ENCODE results near the gene AIPL1. TPM values are rescaled to one million over a fixed set of nuclear protein-coding genes. Genes with fewer than 3 reads are reported as not detected.
A peak's percentile ranks its signal among the peaks of the same experiment; 100 is the strongest.

Gene AIPL1
- total RNA-seq, 1 donor from 2014 or later: not detected

DNA sequence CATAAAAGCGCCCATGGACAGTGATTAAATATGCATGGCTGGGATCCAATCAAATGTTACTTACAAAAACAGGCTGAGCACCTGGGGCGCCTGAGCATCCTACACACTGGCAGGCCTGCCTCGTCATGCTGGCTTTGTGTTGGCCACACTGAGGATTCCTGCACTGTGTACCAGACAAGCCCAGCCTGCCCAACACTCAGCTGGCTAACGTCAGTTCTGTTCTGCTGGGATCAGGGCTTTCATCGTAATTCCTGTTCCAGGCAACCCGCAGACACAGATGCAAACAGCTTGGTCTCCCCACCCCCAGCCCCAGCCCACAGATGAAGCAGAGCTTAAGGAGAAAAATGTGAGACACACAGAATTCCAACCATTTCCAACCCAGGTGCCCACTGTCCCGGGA, 40.0 kb upstream of the AIPL1 start:
- TF ChIP-seq, protein P1, sequence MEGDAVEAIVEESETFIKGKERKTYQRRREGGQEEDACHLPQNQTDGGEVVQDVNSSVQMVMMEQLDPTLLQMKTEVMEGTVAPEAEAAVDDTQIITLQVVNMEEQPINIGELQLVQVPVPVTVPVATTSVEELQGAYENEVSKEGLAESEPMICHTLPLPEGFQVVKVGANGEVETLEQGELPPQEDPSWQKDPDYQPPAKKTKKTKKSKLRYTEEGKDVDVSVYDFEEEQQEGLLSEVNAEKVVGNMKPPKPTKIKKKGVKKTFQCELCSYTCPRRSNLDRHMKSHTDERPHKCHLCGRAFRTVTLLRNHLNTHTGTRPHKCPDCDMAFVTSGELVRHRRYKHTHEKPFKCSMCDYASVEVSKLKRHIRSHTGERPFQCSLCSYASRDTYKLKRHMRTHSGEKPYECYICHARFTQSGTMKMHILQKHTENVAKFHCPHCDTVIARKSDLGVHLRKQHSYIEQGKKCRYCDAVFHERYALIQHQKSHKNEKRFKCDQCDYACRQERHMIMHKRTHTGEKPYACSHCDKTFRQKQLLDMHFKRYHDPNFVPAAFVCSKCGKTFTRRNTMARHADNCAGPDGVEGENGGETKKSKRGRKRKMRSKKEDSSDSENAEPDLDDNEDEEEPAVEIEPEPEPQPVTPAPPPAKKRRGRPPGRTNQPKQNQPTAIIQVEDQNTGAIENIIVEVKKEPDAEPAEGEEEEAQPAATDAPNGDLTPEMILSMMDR (IDR thresholded peaks at IDR 0.05): no peak
- Mint-ChIP-seq H3K36me3 (ENCODE audit: low read depth) (peaks cover 3% of the 10 kb centered on the region), H3K9me3 (ENCODE audit: low read depth) (no peaks in the 10 kb centered on the region)

DNA sequence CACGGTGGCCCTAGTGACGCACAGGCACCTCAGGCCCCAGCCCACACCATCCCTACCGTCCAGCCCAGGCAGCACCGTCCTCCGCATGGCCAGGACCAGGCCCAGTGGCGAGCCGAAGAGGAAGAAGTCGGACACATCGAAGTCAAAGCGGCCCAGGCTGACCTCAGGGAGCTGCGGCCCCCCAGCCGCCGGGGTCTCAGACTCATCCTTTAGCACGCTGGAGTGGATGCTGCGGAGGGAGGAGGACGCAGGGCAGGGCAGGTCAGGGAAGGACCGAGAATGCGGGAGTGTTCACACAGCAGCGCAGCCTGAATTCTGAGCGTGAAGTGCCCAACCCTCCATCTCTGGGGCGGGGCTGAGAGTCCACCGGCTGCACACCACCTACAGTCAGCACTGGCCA, 39.5 kb upstream of the AIPL1 start:
- DNase-seq (ENCODE audit: low spot score): no peak
- TF ChIP-seq, protein P1 (IDR thresholded peaks at IDR 0.05): no peak

More for the DNA sequence above, 40.0 kb upstream of the AIPL1 start:
- Mint-ChIP-seq H3K27me3 (ENCODE audit: low read depth) (no peaks in the 10 kb centered on the region), H3K4me1 (ENCODE audit: low read depth) (peaks cover 13% of the 10 kb centered on the region), H3K27ac (ENCODE audit: unreplicated experiment) (no peak overlapping the region), H3K4me3 (ENCODE audit: unreplicated experiment) (no peak overlapping the region)
- no peak for DNase-seq (ENCODE audit: low spot score)

DNA sequence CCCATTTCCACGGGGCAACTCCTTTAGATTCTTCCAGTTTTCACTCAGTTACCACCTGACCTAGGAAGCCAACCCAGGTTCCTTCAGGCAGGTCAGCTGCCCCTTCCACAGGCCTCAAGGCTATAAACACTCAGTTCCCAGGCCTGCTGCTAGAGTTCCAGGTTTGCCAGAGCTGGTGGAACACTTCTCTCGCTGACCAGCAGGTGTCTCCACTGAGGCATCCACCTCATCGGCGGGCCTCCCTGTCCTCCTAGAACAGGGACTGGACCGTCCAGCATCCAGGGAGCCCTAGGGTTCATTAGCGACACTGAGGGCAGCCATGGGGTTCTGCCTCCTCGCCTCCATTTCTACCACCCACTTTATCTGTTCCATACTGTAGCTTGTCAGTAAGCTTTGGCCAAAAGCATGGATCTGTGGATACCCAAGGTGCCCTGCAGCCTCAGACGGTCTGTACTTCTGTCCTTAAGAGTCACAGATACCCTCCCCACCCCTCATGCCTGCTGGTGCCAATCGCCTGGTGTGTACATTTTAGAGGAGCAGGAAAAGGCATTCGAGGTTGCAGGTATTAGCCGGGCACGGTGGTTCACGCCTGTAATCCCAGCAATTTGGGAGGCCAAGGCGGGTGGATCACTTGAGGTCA, 38.3 kb upstream of the AIPL1 start:
- H3K4me3 Mint-ChIP-seq (ENCODE audit: unreplicated experiment): no peak overlapping the region
- TF ChIP-seq, protein P1 (IDR thresholded peaks at IDR 0.05): peak; percentile 97
- no peaks in the 10 kb centered on the region for H3K9me3 Mint-ChIP-seq (ENCODE audit: low read depth)
- peaks cover 7% of the 10 kb centered on the region for H3K36me3 Mint-ChIP-seq (ENCODE audit: low read depth)
- no peak for DNase-seq (ENCODE audit: low spot score)
- peak overlapping the region; percentile 61 for H3K27ac Mint-ChIP-seq (ENCODE audit: unreplicated experiment)
- H3K4me1 Mint-ChIP-seq (ENCODE audit: low read depth): peaks cover 13% of the 10 kb centered on the region
- H3K27me3 Mint-ChIP-seq (ENCODE audit: low read depth): no peaks in the 10 kb centered on the region

More for the DNA sequence above, 39.5 kb upstream of the AIPL1 start:
- Mint-ChIP-seq H3K36me3 (ENCODE audit: low read depth) (peaks cover 3% of the 10 kb centered on the region), H3K4me3 (ENCODE audit: unreplicated experiment) (no peak overlapping the region), H3K27me3 (ENCODE audit: low read depth) (no peaks in the 10 kb centered on the region), H3K9me3 (ENCODE audit: low read depth) (no peaks in the 10 kb centered on the region), H3K27ac (ENCODE audit: unreplicated experiment) (no peak overlapping the region), H3K4me1 (ENCODE audit: low read depth) (peaks cover 13% of the 10 kb centered on the region)

DNA sequence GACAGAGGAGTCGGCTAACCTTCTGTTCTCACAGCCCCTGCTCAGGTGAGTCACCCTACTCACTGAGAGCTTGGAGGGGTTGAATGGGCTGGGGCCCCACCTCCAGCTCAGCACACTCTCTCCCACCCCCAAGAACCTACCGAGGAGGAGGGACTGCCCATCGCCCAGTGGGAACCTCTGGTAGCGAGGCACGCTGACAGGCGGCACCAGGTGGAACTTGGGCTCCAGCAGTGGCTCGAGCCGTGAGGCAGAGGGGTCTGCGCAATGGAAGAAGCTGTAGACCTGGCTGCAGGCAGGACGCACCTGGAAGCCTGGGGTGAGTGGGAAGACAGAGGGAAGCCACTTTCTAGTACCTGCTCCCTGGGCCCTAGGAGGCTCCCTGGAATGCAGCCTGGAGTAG, 37.6 kb upstream of the AIPL1 start:
- H3K36me3 Mint-ChIP-seq (ENCODE audit: low read depth): peaks cover 9% of the 10 kb centered on the region
- TF ChIP-seq, protein P1 (IDR thresholded peaks at IDR 0.05): no peak
- no peak overlapping the region for H3K27ac Mint-ChIP-seq (ENCODE audit: unreplicated experiment)
- DNase-seq (ENCODE audit: low spot score): no peak
- H3K9me3 Mint-ChIP-seq (ENCODE audit: low read depth): peaks cover 4% of the 10 kb centered on the region
- H3K4me1 Mint-ChIP-seq (ENCODE audit: low read depth): peaks cover 13% of the 10 kb centered on the region
- H3K27me3 Mint-ChIP-seq (ENCODE audit: low read depth): no peaks in the 10 kb centered on the region
- H3K4me3 Mint-ChIP-seq (ENCODE audit: unreplicated experiment): no peak overlapping the region

DNA sequence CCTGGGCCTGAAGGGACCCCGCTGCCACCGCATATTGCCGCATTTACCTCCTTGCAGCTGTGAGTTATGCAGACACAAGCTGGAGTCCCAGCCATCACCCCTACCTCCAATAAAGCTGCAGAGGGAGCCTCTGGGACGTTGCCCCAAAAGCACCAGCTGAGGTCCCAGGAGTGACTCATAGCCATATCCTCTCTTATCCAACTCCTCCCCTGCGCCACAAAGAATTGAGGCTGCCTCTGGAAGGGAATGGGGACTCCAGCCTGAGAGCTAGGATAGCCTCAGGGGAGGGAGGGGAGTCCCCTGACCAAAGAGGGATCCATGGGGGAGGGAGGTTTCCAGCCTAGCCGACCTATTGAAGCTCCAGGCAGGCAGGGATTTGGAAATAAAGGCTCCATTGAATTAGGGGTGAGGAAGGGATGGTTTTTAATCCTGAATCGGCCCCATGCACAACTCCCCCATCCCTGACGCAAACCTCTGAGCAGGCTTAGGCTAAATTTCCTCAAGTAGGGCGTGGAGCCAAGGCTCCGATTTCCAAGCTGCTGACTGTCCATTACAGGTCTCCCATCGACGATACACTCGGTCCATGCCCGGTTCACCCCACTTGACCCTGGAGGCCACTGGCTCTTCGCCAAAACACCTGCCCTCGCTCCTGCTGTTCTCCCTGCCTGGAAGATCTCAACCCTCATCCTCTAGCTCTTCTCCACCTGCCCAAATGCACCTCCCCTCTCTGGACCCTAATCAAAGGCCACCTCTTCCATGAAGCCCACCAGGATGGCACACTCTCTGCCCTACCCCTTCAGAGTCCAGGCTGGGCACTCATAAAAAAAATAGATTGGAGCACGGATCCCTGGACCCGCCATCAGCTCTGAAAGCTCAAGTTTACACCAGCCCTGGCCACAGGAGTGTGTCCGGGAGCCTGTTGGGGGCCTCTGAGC, 36.9 kb upstream of the AIPL1 start:
- Mint-ChIP-seq H3K36me3 (ENCODE audit: low read depth) (peaks cover 9% of the 10 kb centered on the region), H3K9me3 (ENCODE audit: low read depth) (peaks cover 7% of the 10 kb centered on the region), H3K27me3 (ENCODE audit: low read depth) (no peaks in the 10 kb centered on the region), H3K27ac (ENCODE audit: unreplicated experiment) (no peak overlapping the region), H3K4me3 (ENCODE audit: unreplicated experiment) (no peak overlapping the region), H3K4me1 (ENCODE audit: low read depth) (peaks cover 13% of the 10 kb centered on the region)
- TF ChIP-seq, protein P1 (IDR thresholded peaks at IDR 0.05): peak; percentile 46
- DNase-seq (ENCODE audit: low spot score): no peak
